BJ (cell line): Measurements from ENCODE around the gene HSPG2. TPM values are rescaled to one million over a fixed set of nuclear protein-coding genes. Genes with fewer than 3 reads are reported as not detected.

Experiments used
- CTCF ChIA-PET: fragments of 350-600 bp; formaldehyde crosslinking; extraction: SDS; loops from one replicate; lab custom pipeline; 2021; ENCODE audit warnings: antibody characterized with exemption, inconsistent platforms; lab: Yijun Ruan, JAX
- POLR2A ChIA-PET: fragments of 300-600 bp; sonication (Branson Sonifier 250); formaldehyde crosslinking; extraction: SDS; loops from one replicate; lab custom pipeline; 2021; ENCODE audit warnings: antibody characterized with exemption; lab: Charles Lee
- DNase-seq: peaks from one replicate; pipeline ENCODE4 v3.0.0-alpha.2; 2011; ENCODE audit warnings: low read depth
- H3K27me3 ChIP-seq: 2 replicates; pipeline ENCODE4 v1.6.0; 2011; ENCODE audit warnings: low read length; ENCODE audit not compliant: control insufficient read depth, insufficient read depth
- H3K36me3 ChIP-seq: 2 replicates; pipeline ENCODE4 v1.5.1; 2011; ENCODE audit warnings: low read length; ENCODE audit not compliant: control insufficient read depth, insufficient read depth
- H3K4me3 ChIP-seq: 2 replicates; pipeline ENCODE4 v1.5.1; 2011; ENCODE audit warnings: low read depth, mild to moderate bottlenecking, control low read depth, low read length
- CTCF ChIP-seq: IDR thresholded peaks from 2 replicates; pipeline ENCODE4 v1.5.1; 2011; ENCODE audit warnings: low read depth, mild to moderate bottlenecking, control low read depth, inconsistent platforms, low read length, moderate library complexity; ENCODE audit not compliant: insufficient read depth
- polyA plus RNA-seq: library from polyadenylated mRNA; depleted of rRNA; stranded (reverse); fragments of >200 nt; gene quantifications from 2 replicates; pipeline ENCODE4 v1.2.3, GENCODE V29; 2011

The HSPG2 gene
- polyA plus RNA-seq, 1 experiment, result 45.1 TPM

GRCh38 chr1:21857142-21857839, 79.8 kb downstream of the HSPG2 start:
- H3K4me3 ChIP-seq, result no peak overlapping the region
- no peak for TF ChIP-seq CTCF
- ChIA-PET CTCF (interaction anchor here (0.6 to 0.9 kb wide), 2 partner anchors 10 to 108 kb away, joined by 3 to 4 read pairs; no protein-coding TSS in a partner anchor), POLR2A (no interaction called here)
- DNase-seq, result no peak
- H3K36me3 ChIP-seq, result peaks cover 64% of the 10 kb centered on the region
- no peaks in the 10 kb centered on the region for H3K27me3 ChIP-seq

- Histone ChIP-seq H3K4me3 (no peak overlapping the region), H3K27me3 (no peaks in the 10 kb centered on the region), H3K36me3 (peaks cover 62% of the 10 kb centered on the region)
- POLR2A ChIA-PET, result no interaction called here
- no peak for DNase-seq
- no peak for TF ChIP-seq CTCF
- CTCF ChIA-PET, result interaction anchor here (0.5 kb wide), 1 partner anchor 124 kb away, joined by 3 read pairs; no protein-coding TSS in a partner anchor
Measured at GRCh38 chr1:21855257-21856096, 81.6 kb downstream of the HSPG2 start.

GRCh38 chr1:21854751-21855131, 82.4 kb downstream of the HSPG2 start:
- H3K36me3 ChIP-seq, result peaks cover 63% of the 10 kb centered on the region
- DNase-seq, result no peak
- POLR2A ChIA-PET, result no interaction called here
- CTCF ChIA-PET, result no interaction called here
- no peaks in the 10 kb centered on the region for H3K27me3 ChIP-seq
- H3K4me3 ChIP-seq, result no peak overlapping the region
- TF ChIP-seq CTCF, result no peak

- ChIA-PET CTCF (no interaction called here), POLR2A (no interaction called here)
Measured at GRCh38 chr1:21854090-21854750, 82.9 kb downstream of the HSPG2 start.

More at GRCh38 chr1:21854090-21854750, 82.9 kb downstream of the HSPG2 start:
- Histone ChIP-seq H3K36me3 (peaks cover 60% of the 10 kb centered on the region), H3K4me3 (no peak overlapping the region), H3K27me3 (no peaks in the 10 kb centered on the region)
- DNase-seq, result no peak
- no peak for TF ChIP-seq CTCF
